ENCODE results near the gene SPG11.
"Not testable (repeated sequence)": the region's sequence is repeated elsewhere in the genome, so short reads cannot be mapped to it uniquely, and the experiment has no call there.

SPG11 gene

GRCh38 chr15:44616974-44617373 lies 46.5 kb downstream of the SPG11 start:
- DNase-seq = no peak

DNA sequence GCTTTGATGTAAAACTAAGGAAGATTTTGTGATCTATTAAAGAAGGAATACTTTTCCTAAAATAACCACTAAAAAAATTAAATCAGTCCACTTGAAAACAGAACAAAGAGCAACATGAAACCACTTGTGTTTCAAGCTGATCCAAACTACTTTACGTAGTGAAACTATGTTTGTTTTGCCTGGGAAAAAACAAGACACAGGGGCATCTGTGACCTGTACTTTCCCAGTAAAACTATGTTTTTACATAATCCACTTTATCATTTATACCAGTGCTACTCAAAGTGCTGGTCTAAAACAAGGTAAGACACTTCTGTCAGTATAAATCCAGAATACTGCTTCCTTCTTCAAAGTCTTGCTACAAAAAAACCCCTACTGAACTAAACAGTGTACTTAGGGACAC lies 56.7 kb downstream of the SPG11 start:
- no peak for DNase-seq

DNA sequence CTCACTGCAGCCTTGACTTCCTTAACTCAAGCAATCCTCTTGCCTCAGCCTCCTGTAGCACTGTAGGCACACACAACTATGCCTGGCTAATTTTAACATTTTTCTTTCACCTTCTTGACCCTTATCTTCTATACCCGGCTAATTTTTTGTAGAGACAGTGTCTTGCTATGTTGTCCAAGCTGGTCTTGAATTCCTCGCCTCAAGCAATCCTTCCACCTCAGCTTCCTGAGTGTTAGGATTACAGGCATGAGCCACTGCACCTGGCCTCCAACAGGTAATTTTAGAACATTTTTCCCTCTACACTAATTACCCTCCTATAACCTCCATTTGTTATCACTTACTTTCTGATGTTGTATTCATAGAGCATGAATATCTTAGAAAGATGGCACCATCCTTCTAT lies 60.3 kb downstream of the SPG11 start:
- no peak for DNase-seq

- DNase-seq = no peak
Measured at GRCh38 chr15:44598892-44599291, 64.6 kb downstream of the SPG11 start.

DNA sequence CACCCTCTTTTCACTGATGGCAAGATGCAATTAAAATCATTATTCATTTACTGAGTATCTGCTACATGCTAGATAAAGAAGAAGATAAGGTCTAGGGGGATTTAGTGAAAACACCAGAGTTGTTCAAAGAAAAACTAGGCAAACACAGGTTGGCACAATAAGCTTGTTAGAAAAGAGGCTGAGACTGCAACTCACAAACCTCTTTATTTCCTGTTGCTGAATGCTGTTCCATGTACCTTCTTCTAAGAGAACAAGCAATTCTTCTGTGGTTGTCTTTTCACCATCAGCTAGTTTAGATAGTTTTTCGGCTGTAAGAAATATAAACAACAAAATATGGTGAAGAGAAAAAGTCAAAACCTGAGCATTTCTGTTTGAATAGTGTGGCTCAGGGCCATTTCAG lies 65.4 kb downstream of the SPG11 start:
- no peak for DNase-seq

- no peak for DNase-seq
Measured at GRCh38 chr15:44596511-44597010, 66.9 kb downstream of the SPG11 start.

DNA sequence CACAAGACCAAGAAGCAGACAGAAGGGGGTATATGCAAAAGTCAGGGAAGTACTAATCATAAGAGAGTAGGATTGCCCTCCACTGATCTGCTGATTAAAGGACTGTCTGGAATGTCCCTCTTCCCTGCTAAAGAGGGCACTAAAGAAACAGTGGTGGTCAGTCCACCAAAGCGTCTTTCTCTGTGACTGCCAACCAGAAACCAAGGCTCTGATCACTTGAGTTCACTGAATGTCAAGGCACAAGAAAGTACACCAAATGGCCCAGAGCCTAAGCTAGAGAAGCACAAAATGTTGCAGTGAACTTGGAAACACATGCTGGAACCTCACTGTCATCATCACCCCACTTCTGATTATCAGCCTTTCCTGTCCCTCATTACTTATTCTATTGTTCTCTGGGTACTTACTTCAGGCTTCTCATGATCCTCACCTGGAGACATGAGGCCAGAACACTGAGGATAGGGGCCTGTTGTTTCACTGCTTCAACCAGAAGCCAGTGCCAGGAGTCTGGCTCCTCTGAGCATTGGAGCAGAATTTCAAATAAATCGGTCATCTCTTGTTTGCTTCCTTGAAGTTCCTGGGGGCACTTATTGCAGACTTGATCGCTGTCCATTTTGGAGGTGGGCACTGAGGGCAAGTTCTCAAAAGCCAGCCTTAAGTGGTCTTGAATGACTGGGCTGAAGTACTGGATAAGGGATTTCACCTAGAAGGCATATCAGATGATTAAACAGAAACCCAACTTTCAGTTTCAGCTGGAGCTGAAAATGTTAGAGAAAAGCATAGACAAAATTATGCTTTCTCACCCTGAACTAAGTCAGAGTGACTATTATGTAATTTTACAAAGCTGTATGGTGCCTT lies 67.6 kb downstream of the SPG11 start:
- DNase-seq = no peak

DNA sequence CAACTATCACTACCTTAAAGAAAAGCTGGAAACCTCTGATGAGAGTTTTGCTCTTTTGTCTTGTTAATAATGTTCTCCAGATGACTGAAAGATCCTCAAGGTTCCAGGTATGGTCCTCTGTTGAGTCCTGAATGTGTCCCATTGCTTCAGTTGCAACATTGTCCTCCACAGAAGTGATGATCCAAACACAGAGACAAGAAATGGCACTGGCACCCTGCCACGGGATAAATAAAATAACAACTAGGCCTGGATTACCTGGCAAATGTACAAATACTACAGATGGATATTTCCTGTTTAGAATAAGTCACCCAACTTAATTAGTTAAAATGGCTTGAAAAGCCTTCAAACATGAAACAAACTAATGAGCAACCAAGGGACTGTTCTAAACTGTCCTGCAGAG lies 68.2 kb downstream of the SPG11 start:
- DNase-seq = no peak

- no peak for DNase-seq
Measured at GRCh38 chr15:44593042-44593736, 70.3 kb downstream of the SPG11 start.

DNA sequence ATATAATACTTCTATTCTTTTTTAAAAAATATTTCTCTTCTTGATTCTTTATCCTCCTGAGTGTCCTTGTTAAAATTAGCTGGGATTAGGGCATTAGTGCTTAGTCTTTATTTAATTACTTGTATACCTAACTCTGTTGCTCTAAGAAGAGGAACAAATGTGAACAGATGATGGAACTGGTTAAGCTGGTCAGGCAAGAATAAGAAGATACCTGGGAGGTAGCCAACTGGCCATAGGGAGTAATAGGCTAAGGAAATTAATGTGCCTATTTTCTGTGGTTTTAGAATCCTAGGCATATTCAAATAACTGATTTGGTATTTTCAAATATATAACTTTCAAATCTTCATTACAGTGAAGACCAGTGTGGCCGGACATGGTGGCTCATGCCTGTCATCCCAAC lies 72.1 kb downstream of the SPG11 start:
- no peak for DNase-seq

- no peak for DNase-seq
Measured at GRCh38 chr15:44588541-44588940, 74.9 kb downstream of the SPG11 start.

- DNase-seq = no peak
Measured at GRCh38 chr15:44585633-44586032, 77.8 kb downstream of the SPG11 start.

GRCh38 chr15:44584162-44584749 lies 79.2 kb downstream of the SPG11 start:
- no peak for DNase-seq

DNA sequence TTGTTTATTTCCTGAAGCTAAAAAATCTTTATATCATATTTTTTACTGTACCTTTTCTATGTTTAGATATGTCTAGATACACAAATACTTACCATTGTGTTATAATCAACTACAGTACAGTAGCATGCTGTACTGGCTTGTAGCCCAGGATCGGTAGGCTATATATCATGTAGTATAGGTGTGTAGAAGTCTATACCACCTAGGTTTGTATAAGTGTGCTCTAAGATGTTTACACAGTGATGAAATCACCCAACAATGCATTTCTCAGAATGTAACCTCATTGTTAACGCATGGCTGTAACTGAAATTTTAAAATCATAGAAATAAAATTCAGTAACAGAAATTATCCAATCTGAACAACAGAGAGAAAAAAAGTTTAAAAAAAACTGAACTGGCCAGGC lies 83.4 kb downstream of the SPG11 start:
- no peak for DNase-seq

DNA sequence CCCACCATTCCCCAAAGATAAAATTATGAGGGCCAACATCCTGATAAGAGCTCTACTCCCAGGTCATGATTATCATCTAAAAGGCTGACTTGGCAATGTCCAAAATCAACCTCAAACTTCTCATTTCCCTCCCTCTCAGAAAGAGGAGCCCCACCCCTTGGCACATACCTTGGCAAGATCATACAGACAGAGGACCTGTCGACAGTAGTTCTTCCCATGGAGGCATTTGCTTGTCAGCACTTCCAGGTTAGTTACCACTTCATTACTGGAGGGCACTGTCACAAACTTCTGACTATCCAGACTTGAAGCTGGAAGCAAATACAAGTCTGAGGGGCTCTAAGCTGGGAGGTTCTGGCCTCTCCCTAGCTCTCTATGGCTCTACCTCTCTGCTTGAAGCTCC lies 88.7 kb downstream of the SPG11 start:
- DNase-seq = no peak

DNA sequence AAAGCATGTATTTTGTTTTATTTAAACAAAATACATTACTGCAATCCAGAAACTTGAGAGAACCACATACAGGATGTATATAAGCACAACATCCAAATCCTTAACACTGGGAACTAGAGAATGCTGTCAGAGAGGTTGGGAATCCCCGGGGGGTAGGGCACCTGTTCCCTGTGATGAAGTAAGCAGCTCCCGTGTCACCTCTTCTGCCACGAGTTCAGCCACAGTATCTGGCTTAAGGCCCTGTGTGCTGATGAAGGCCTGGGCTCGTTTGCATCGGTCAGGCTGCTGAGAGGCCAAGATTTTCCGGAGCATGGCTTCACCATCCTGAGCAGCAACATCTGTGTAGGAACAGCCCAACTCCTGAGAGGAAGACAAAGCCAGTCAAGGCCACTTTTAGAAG lies 90.1 kb downstream of the SPG11 start:
- DNase-seq = no peak

GRCh38 chr15:44570361-44570760 lies 93.1 kb downstream of the SPG11 start:
- DNase-seq = no peak

- DNase-seq = no peak
Measured at GRCh38 chr15:44569316-44569715, 94.1 kb downstream of the SPG11 start.

- DNase-seq = no peak
Measured at GRCh38 chr15:44568338-44568737, 95.1 kb downstream of the SPG11 start.

DNA sequence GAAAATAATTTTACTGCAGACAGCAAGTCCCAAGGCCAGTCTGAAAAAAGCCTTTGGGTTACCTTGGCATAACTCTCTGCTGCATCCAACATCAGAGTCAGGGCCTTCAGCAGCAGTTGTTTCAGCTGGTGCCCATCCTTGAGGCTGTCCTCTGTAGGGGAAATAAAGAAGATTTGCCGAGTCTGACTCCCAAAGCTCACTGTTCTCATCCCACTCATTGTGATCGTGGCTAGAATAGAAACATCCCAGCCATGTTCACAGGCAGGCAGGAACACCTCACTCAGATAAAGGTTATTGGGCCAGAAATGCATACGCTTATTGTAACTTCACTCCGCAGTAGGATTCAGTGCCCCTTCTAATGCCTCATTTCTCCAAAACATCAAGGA lies 97.3 kb downstream of the SPG11 start:
- DNase-seq = no peak

DNA sequence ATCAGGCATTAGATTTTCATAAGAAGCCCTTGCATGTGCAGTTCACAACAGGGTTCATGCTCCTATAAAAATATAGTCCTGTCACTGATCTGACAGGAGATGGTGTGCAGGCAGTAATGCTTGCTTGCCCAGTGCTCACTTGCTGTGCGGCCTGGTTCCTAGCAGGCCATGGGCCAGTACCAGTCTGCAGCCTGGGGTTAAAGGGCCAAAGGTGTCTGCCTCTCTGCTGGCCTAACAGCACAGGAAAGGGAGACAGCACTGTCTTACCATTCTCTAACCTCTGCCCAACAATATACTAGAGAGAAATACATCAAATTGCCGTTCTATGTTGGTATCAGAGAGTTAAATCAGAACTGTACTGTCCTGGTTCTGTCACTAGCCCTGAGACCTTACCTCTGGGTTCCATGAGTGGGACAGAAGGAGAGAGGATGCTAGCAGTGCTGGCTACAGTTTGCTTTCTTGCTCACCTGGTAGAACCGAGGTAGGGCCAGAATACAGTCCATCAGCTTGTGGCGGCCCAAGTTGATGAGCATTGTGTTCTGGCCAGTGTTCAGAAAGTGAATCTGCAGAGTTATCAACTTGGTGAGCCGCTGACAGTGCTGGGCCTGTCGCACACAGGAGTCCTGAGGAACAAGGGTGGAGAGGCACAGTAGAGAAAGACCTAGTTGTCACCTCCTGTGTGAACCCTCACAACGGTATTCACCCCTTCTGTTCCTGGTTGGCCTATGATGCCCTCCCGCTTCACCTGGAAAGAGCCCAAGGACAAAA lies 97.9 kb downstream of the SPG11 start:
- no peak for DNase-seq

DNA sequence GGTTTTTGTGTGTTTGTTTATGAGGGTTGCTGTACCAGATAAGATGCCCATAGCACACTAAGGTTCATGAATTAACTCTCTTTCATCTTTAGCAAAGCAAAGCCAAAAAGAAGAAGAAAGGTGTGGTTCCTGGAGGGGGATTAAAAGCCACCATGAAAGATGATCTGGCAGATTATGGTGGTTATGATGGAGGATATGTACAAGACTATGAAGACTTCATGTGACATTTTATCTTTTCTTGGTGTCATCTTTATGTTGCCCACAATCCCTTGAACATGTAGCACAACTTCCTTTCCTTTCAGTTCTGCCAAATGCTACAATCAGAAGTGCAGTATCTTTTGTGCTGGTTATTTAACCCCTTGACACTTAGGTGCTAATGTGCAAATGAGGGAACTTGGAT lies 102.5 kb downstream of the SPG11 start:
- not testable (repeated sequence) for DNase-seq
